Tibial artery (tissue), 4 donors: ENCODE measurements around the gene AP2M1.
A peak's percentile ranks its signal among the peaks of the same experiment; 100 is the strongest.

Source experiments
- DNase-seq, 2 donors: peaks; one replicate each; pipeline ENCODE4 v3.0.0-alpha.2; 2019
- H3K27ac ChIP-seq, 2 donors: fragments of 200-600 bp; sonication (generic) in 1 of 2; 1 replicate in 1 of 2; 2 replicates in 1 of 2; pipeline ENCODE4 v1.5.1; 2018 to 2019; ENCODE audit warnings: mild to moderate bottlenecking in 1 of 2
- H3K27me3 ChIP-seq, 2 donors: fragments of 200-600 bp; sonication (generic) in 1 of 2; one replicate each; pipeline versions ENCODE4 v1.5.1 to v1.6.0; 2016 to 2019
- H3K36me3 ChIP-seq, 3 donors: fragments of 200-600 bp; sonication (generic) in 2 of 3; one replicate each; pipeline ENCODE4 v1.5.1; 2016 to 2019; ENCODE audit warnings: mild to moderate bottlenecking in 2 of 3
- H3K4me1 ChIP-seq, 4 donors: fragments of 200-600 bp; sonication (generic) in 2 of 4; 1 replicate in 3 of 4; 2 replicates in 1 of 4; pipeline ENCODE4 v1.5.1; 2016 to 2019
- H3K4me3 ChIP-seq, 2 donors: fragments of 200-600 bp; sonication (generic) in 1 of 2; 1 replicate in 1 of 2; 2 replicates in 1 of 2; pipeline ENCODE4 v1.5.1; 2018 to 2019; ENCODE audit warnings: mild to moderate bottlenecking in 2 of 2
- H3K9me3 ChIP-seq, 3 donors: fragments of 200-600 bp; sonication (generic) in 1 of 3; one replicate each; pipeline ENCODE4 v1.5.1; 2016 to 2019
- CTCF ChIP-seq, 2 experiments: fragments of 200-600 bp in 1 of 2; fragments of 450-650 bp in 1 of 2; IDR thresholded peaks; one replicate each; pipeline ENCODE4 v1.5.1; 2017 to 2019; ENCODE audit warnings: antibody characterized with exemption in 2 of 2, mild to moderate bottlenecking in 1 of 2, moderate library complexity in 1 of 2
- intact Hi-C: fragments of 100-400 bp; cut with DNase I; formaldehyde crosslinking; loops from one replicate; pipeline ENCODE4 v1.15.0; 2023; ENCODE audit warnings: low total_unique reads

The AP2M1 gene

GRCh38 chr3:184172681-184173373, 1.8 kb upstream of the AP2M1 start:
- intact Hi-C loops: no loop called here
- Histone ChIP-seq H3K27ac (peak overlapping the region in 1 of 2 donors; percentile 70), H3K4me1 (peaks cover 0 to 32% (median 26%) of the 10 kb centered on the region in 4 donors), H3K9me3 (no peaks in the 10 kb centered on the region), H3K36me3 (peaks cover 37 to 65% (median 53%) of the 10 kb centered on the region in 3 donors), H3K4me3 (no peak overlapping the region), H3K27me3 (no peaks in the 10 kb centered on the region)
- DNase-seq: no peak
- TF ChIP-seq CTCF (IDR thresholded peaks at IDR 0.05): no peak

GRCh38 chr3:184173374-184173722, 1.3 kb upstream of the AP2M1 start:
- H3K27ac ChIP-seq: peak overlapping the region in 1 of 2 donors; percentile 70

GRCh38 chr3:184174284-184174645, 390 bp upstream of the AP2M1 start:
- Histone ChIP-seq H3K9me3 (no peaks in the 10 kb centered on the region), H3K4me3 (no peak overlapping the region), H3K27ac (peak overlapping the region; percentile 56 to 70), H3K27me3 (no peaks in the 10 kb centered on the region), H3K36me3 (peaks cover 40 to 65% (median 53%) of the 10 kb centered on the region in 3 donors), H3K4me1 (peaks cover 0 to 37% (median 28%) of the 10 kb centered on the region in 4 donors)
- DNase-seq: no peak
- intact Hi-C loops: loop anchor here (2.0 kb wide), 2 partner anchors 19 to 75 kb away; partner anchors contain the start of genes ALG3, DVL3 and EEF1AKMT4
- TF ChIP-seq CTCF (IDR thresholded peaks at IDR 0.05): no peak

More at GRCh38 chr3:184173374-184173722, 1.3 kb upstream of the AP2M1 start:
- H3K4me1 ChIP-seq: peaks cover 0 to 37% (median 28%) of the 10 kb centered on the region in 4 donors
- H3K27me3 ChIP-seq: no peaks in the 10 kb centered on the region
- no peak for DNase-seq
- no peak overlapping the region for H3K4me3 ChIP-seq
- intact Hi-C loops: no loop called here
- no peaks in the 10 kb centered on the region for H3K9me3 ChIP-seq
- no peak for TF ChIP-seq CTCF (IDR thresholded peaks at IDR 0.05)
- H3K36me3 ChIP-seq: peaks cover 37 to 65% (median 53%) of the 10 kb centered on the region in 3 donors

GRCh38 chr3:184175506-184175905, 851 bp downstream of the AP2M1 start:
- peaks cover 44 to 65% (median 55%) of the 10 kb centered on the region in 3 donors for H3K36me3 ChIP-seq
- no peak for TF ChIP-seq CTCF (IDR thresholded peaks at IDR 0.05)
- peak overlapping the region; percentile 95 to 100 for H3K4me3 ChIP-seq
- H3K27ac ChIP-seq: peak overlapping the region; percentile 97 to 99
- no peak for DNase-seq
- intact Hi-C loops: loop anchor here (2.0 kb wide), 2 partner anchors 21 to 73 kb away; partner anchors contain the start of genes ALG3, DVL3 and EEF1AKMT4
- H3K4me1 ChIP-seq: peaks cover 0 to 37% (median 28%) of the 10 kb centered on the region in 4 donors
- no peaks in the 10 kb centered on the region for H3K9me3 ChIP-seq
- no peaks in the 10 kb centered on the region for H3K27me3 ChIP-seq

- H3K27me3 ChIP-seq: no peaks in the 10 kb centered on the region
- H3K36me3 ChIP-seq: peaks cover 46 to 65% (median 55%) of the 10 kb centered on the region in 3 donors
- H3K9me3 ChIP-seq: no peaks in the 10 kb centered on the region
- intact Hi-C loops: loop anchor here (2.0 kb wide), 2 partner anchors 21 to 73 kb away; partner anchors contain the start of genes ALG3, DVL3 and EEF1AKMT4
- peaks cover 0 to 37% (median 28%) of the 10 kb centered on the region in 4 donors for H3K4me1 ChIP-seq
- H3K27ac ChIP-seq: peak overlapping the region; percentile 97 to 99
- no peak for TF ChIP-seq CTCF (IDR thresholded peaks at IDR 0.05)
- DNase-seq: no peak
- peak overlapping the region; percentile 95 to 100 for H3K4me3 ChIP-seq
These were observed 1.3 kb downstream of the AP2M1 start for GRCh38 chr3:184175981-184176376.
